Activated CD4-positive, alpha-beta T cell treated with anti-CD3 and anti-CD28 coated beads, Interleukin-2, amount 50 U/mL, for 4 hours (primary cell): ENCODE data around the gene KIAA0825.

Experiments used
- DNase-seq, 2 experiments: peaks; one replicate each; pipeline ENCODE4 v3.0.0-alpha.2; 2020

The KIAA0825 gene

GRCh38 chr5:94571415-94571814, 47.0 kb downstream of the KIAA0825 start:
- no peak for DNase-seq

- DNase-seq: no peak
These were observed 53.6 kb downstream of the KIAA0825 start for GRCh38 chr5:94564812-94565211.

GRCh38 chr5:94562327-94562971, 56.0 kb downstream of the KIAA0825 start:
- no peak for DNase-seq

GRCh38 chr5:94558028-94558427, 60.4 kb downstream of the KIAA0825 start:
- no peak for DNase-seq

- no peak for DNase-seq
These were observed 66.5 kb downstream of the KIAA0825 start for GRCh38 chr5:94551858-94552257.

GRCh38 chr5:94545870-94546625, 72.4 kb downstream of the KIAA0825 start:
- DNase-seq: no peak

- no peak for DNase-seq
These were observed 73.4 kb downstream of the KIAA0825 start for GRCh38 chr5:94544875-94545547.

- DNase-seq: no peak
These were observed 74.3 kb downstream of the KIAA0825 start for GRCh38 chr5:94544031-94544650.

- DNase-seq: no peak
These were observed 77.4 kb downstream of the KIAA0825 start for GRCh38 chr5:94540856-94541494.

GRCh38 chr5:94538260-94538659, 80.1 kb downstream of the KIAA0825 start:
- DNase-seq: no peak

GRCh38 chr5:94526706-94527105, 91.7 kb downstream of the KIAA0825 start:
- no peak for DNase-seq

- DNase-seq: no peak
These were observed 93.3 kb downstream of the KIAA0825 start for GRCh38 chr5:94524841-94525697.

- no peak for DNase-seq
These were observed 95.4 kb downstream of the KIAA0825 start for GRCh38 chr5:94523018-94523417.

- no peak for DNase-seq
These were observed 96.3 kb downstream of the KIAA0825 start for GRCh38 chr5:94522117-94522516.

GRCh38 chr5:94517490-94518488, 100.6 kb downstream of the KIAA0825 start:
- no peak for DNase-seq

- DNase-seq: no peak
These were observed 102.3 kb downstream of the KIAA0825 start for GRCh38 chr5:94516148-94516547.

- no peak for DNase-seq
These were observed 109.8 kb downstream of the KIAA0825 start for GRCh38 chr5:94508461-94509148.

- DNase-seq: no peak
These were observed 112.9 kb downstream of the KIAA0825 start for GRCh38 chr5:94505327-94506068.

GRCh38 chr5:94503677-94504076, 114.7 kb downstream of the KIAA0825 start:
- no peak for DNase-seq
